AG04450 (cell line): ENCODE data around the gene DPYD. TPM values are rescaled to one million over a fixed set of nuclear protein-coding genes. Genes with fewer than 3 reads are reported as not detected.

Experiments used
- CTCF ChIA-PET: fragments of 300-600, 350-600 bp; formaldehyde crosslinking; extraction: SDS; loops from one replicate; lab custom pipeline; 2022; ENCODE audit warnings: antibody characterized with exemption, inconsistent platforms; lab: Charles Lee
- POLR2A ChIA-PET: fragments of 350-600 bp; formaldehyde crosslinking; extraction: SDS; loops from one replicate; lab custom pipeline; 2021; ENCODE audit warnings: antibody characterized with exemption, inconsistent platforms; lab: Yijun Ruan, JAX
- DNase-seq: peaks from one replicate; pipeline ENCODE4 v3.0.0-alpha.2; 2011; ENCODE audit warnings: low read depth, low spot score
- H3K27ac ChIP-seq: one replicate; pipeline ENCODE4 v1.5.1; 2012; ENCODE audit warnings: low read depth, low read length, control low read depth
- H3K27me3 ChIP-seq: one replicate; pipeline ENCODE4 v1.6.0; 2012; ENCODE audit warnings: low read length; ENCODE audit not compliant: control insufficient read depth, insufficient read depth
- H3K4me3 ChIP-seq: 2 replicates; pipeline ENCODE4 v1.5.1; 2011; ENCODE audit warnings: mild to moderate bottlenecking, low read depth, low read length, control low read depth
- H3K9me3 ChIP-seq: 2 replicates; pipeline ENCODE4 v1.5.1; 2012; ENCODE audit warnings: low read length; ENCODE audit not compliant: control insufficient read depth, insufficient read depth
- polyA plus RNA-seq: library from polyadenylated mRNA; depleted of rRNA; stranded (reverse); fragments of >200 nt; gene quantifications from 2 replicates; pipeline ENCODE4 v1.2.3, GENCODE V29; 2011
- TF ChIP-seq, protein P1 (sequence below): IDR thresholded peaks from 2 replicates; pipeline ENCODE4 v1.5.1; 2011; ENCODE audit warnings: low read depth, low read length, control low read depth, inconsistent platforms

Gene DPYD
- polyA plus RNA-seq, 1 experiment = 21.4 TPM

DNA sequence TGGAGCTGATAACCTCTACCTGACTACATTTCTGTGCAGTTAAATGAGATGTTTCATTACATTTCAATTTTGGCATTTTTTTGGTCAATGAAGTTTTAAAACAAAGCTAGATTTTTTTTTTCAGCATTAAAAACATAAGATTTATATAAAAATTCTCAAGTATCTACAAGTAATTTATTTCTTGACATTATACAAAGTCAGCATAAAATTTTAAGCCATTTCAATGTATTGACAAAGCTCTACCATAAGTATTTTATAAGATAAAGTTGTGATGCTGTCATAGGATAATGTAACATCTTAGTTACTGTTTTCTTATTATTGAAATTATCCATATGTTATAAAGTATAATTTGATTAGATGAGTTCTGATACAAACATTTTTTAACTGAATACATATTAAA lies 847.7 kb downstream of the DPYD start:
- no peaks in the 10 kb centered on the region for H3K9me3 ChIP-seq
- CTCF ChIA-PET = interaction anchor here (0.7 kb wide), 1 partner anchor 23 kb away, joined by 3 read pairs; no protein-coding TSS in a partner anchor
- DNase-seq = no peak
- no peaks in the 10 kb centered on the region for H3K27me3 ChIP-seq
- no peak overlapping the region for H3K27ac ChIP-seq
- TF ChIP-seq, protein P1, sequence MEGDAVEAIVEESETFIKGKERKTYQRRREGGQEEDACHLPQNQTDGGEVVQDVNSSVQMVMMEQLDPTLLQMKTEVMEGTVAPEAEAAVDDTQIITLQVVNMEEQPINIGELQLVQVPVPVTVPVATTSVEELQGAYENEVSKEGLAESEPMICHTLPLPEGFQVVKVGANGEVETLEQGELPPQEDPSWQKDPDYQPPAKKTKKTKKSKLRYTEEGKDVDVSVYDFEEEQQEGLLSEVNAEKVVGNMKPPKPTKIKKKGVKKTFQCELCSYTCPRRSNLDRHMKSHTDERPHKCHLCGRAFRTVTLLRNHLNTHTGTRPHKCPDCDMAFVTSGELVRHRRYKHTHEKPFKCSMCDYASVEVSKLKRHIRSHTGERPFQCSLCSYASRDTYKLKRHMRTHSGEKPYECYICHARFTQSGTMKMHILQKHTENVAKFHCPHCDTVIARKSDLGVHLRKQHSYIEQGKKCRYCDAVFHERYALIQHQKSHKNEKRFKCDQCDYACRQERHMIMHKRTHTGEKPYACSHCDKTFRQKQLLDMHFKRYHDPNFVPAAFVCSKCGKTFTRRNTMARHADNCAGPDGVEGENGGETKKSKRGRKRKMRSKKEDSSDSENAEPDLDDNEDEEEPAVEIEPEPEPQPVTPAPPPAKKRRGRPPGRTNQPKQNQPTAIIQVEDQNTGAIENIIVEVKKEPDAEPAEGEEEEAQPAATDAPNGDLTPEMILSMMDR = no peak
- POLR2A ChIA-PET = interaction anchor here (0.6 kb wide), 1 partner anchor 38 kb away, joined by 3 read pairs; no protein-coding TSS in a partner anchor
- H3K4me3 ChIP-seq = no peak overlapping the region

DNA sequence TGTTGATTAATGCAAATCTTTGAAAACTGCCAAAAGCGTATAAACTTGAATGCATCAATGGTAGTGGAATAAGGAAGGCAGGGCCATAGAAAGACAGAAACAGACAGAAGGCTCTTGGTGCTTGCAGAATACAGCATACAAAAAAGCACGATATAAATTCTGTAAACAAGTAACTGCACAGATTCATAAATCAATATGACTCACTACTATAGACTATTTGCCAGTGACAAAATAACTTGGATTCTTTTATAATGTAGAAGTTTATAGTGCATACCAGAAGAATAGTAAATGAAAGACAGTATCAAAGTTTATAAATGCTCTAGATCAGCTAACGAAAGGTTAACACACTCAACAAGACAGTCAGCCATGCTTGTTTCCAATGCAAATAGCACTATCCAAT lies 849.7 kb downstream of the DPYD start:
- CTCF ChIA-PET = no interaction called here

DNA sequence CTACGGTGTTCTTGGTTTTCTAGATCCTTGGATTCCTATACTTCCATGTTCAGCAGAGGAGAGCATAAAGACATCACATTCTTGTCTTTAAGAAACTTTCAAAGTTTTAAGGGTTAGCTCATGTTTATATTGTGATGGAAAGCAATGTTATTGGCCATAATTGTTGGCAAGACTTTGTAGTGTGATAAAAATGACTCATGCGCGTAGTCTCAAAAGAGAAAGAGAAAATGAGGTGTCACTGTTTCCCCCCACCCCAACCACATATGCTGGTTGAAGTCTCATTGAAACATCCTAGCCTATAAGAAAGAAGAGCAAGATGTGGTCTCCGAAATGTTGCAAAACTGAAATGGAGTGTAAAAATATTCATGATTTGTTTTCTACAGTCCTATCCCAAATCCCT lies 850.5 kb downstream of the DPYD start:
- POLR2A ChIA-PET = no interaction called here
- H3K27me3 ChIP-seq = no peaks in the 10 kb centered on the region
- CTCF ChIA-PET = no interaction called here
- no peak overlapping the region for H3K27ac ChIP-seq
- no peak overlapping the region for H3K4me3 ChIP-seq
- TF ChIP-seq, protein P1 = no peak
- DNase-seq = peak; percentile 11
- no peaks in the 10 kb centered on the region for H3K9me3 ChIP-seq

More for the DNA sequence above, 849.7 kb downstream of the DPYD start:
- H3K9me3 ChIP-seq = no peaks in the 10 kb centered on the region
- DNase-seq = no peak
- POLR2A ChIA-PET = no interaction called here
- TF ChIP-seq, protein P1 = no peak
- H3K27me3 ChIP-seq = no peaks in the 10 kb centered on the region
- H3K4me3 ChIP-seq = no peak overlapping the region
- no peak overlapping the region for H3K27ac ChIP-seq

DNA sequence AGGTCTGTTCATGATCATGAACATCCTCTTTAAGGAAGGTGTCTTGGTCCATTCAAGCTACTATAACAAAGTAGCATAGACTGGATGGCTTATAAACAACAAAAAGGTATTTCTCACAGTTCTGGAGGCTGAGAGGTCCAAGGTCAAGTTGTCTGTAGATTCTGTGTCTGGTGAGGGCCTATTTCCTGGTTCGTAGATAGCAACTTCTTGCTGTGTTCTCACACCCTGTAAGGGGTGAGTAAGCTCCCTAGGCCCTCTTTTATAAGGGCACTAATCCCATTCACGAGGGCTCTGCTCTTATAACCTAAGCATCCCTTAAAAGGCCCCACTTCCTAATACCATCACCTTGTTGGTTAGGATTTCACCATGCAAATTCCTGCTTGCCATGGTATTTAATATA lies 851.5 kb downstream of the DPYD start:
- POLR2A ChIA-PET = no interaction called here
- Histone ChIP-seq H3K4me3 (no peak overlapping the region), H3K9me3 (no peaks in the 10 kb centered on the region), H3K27me3 (no peaks in the 10 kb centered on the region), H3K27ac (no peak overlapping the region)
- TF ChIP-seq, protein P1 = no peak
- CTCF ChIA-PET = no interaction called here
- no peak for DNase-seq

DNA sequence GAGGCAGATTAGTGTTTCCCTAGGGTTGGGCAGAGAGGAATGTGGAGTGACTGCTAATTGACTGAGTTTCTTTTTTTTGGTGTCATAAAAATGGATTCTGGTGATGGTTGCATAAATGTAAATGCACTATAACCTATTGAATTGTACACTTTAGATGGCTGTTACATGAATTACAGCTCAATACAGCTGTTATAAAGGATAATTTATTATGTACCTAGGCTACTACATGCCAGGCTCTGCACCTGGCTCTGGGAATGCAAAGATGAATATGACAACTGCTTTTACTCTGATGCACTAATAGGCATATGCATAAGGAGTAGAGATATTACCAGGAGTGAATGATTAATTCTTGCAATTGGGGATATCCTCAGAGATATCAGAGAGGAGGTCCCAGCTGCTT lies 854.0 kb downstream of the DPYD start:
- no peak overlapping the region for H3K4me3 ChIP-seq
- H3K27me3 ChIP-seq = no peaks in the 10 kb centered on the region
- POLR2A ChIA-PET = no interaction called here
- CTCF ChIA-PET = interaction anchor here (1.4 kb wide), 1 partner anchor 16 kb away, joined by 3 read pairs; no protein-coding TSS in a partner anchor
- no peak for DNase-seq
- TF ChIP-seq, protein P1 = no peak
- H3K9me3 ChIP-seq = peaks cover under 1% of the 10 kb centered on the region; the same call in 1 of the 2 replicates
- H3K27ac ChIP-seq = no peak overlapping the region
